PC-9 (cell line): Measurements from ENCODE around the gene MYB.

ENCODE experiments used
- EZH2 ChIP-seq: fragments of 200-600 bp; sonication (generic); IDR thresholded peaks from 2 replicates; pipeline ENCODE4 v1.8.0; 2017; ENCODE audit warnings: antibody characterized with exemption, low read depth
- TF ChIP-seq, protein P1 (sequence below): fragments of 200-600 bp; sonication (generic); conservative IDR thresholded peaks from 2 replicates; pipeline ENCODE4 v1.6.1; 2017; ENCODE audit warnings: mixed run types, antibody characterized with exemption, mild to moderate bottlenecking, moderate library complexity

DNA sequence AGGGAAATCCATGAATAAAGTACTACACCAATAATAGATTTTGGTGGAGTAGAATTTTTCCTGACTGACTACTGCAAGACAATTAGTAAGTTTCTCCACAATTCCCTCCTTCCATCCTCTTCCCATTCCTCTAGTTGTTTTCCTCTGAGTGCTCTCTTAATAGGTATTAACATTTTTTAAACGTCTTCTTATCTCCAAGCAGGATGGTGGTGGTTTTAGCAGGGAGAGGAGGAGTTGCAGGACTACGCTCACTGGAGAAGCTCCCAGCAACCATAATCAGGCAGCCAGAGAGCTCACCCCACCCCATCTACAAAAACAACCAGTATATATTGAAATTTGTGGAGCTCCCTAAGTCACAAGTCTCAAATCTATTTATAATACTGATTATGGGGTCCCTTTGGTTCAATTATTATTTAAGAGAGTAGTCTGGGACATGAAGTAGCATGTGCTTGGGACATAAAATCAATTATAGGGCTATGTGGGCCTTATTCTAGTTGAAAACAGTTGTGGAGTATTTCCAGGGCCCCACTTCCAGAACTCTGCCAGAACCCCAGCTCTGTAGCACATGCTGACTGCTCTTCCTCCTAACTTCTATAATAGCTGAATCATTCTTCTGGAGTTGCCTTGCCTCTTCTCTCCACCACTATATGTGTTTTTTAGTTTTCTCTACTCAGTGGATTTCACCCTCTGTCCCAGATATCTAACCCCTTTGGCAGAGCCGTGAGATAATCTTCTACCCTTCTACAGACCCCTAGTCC is 49.8 kb downstream of the MYB start:
- no peak for TF ChIP-seq EZH2
- TF ChIP-seq, protein P1, sequence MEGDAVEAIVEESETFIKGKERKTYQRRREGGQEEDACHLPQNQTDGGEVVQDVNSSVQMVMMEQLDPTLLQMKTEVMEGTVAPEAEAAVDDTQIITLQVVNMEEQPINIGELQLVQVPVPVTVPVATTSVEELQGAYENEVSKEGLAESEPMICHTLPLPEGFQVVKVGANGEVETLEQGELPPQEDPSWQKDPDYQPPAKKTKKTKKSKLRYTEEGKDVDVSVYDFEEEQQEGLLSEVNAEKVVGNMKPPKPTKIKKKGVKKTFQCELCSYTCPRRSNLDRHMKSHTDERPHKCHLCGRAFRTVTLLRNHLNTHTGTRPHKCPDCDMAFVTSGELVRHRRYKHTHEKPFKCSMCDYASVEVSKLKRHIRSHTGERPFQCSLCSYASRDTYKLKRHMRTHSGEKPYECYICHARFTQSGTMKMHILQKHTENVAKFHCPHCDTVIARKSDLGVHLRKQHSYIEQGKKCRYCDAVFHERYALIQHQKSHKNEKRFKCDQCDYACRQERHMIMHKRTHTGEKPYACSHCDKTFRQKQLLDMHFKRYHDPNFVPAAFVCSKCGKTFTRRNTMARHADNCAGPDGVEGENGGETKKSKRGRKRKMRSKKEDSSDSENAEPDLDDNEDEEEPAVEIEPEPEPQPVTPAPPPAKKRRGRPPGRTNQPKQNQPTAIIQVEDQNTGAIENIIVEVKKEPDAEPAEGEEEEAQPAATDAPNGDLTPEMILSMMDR: no peak
